Fibroblast of peridontal ligament (primary cell): Measurements from ENCODE around the gene NEDD9.

Experiments used
- DNase-seq: peaks from one replicate; pipeline ENCODE4 v3.0.0-alpha.2; 2010; ENCODE audit errors: extremely low read depth

The NEDD9 gene

DNA sequence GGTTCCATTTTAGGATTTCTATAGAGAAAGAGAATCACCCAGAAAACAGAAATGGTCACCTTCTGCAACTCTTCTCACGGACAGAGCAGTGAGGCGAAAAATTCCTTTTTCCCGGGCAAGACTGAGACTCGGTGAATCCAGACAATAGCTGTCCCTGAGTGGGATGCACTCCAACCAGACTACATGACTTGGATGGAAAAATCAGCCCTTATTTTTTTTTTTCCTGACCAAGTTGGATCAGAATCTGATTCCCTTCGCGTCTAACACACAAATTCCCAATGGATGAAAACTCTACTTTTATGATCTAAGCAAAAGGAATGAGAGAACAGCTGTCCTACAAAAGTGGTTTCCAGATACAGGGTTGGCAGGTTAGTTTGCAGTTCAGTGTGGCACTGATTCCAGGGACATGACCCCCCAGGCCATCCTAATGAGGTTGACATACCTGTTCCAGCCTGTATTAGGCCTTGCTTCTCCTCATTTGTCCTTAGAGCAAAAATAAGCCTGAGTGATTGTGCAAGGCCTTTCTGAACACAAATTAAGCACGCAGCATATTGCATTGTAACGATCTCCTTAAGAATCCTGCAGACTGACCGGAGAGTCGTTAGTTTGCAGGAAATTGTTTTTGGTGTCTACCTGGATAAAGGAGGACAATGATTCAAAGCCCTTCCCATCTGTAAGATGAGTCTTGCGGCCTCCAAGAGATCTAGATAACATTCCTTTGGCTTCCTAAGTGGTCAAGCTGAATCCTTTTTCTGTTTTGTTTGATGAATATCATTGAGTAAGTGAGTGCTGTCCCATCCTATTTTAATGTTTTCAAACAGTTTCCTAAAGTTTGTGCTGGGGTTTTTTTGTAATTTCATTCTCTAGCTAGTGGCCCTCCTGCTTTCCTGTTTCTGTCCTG, 1.5 kb upstream of the NEDD9 start:
- DNase-seq = no peak

DNA sequence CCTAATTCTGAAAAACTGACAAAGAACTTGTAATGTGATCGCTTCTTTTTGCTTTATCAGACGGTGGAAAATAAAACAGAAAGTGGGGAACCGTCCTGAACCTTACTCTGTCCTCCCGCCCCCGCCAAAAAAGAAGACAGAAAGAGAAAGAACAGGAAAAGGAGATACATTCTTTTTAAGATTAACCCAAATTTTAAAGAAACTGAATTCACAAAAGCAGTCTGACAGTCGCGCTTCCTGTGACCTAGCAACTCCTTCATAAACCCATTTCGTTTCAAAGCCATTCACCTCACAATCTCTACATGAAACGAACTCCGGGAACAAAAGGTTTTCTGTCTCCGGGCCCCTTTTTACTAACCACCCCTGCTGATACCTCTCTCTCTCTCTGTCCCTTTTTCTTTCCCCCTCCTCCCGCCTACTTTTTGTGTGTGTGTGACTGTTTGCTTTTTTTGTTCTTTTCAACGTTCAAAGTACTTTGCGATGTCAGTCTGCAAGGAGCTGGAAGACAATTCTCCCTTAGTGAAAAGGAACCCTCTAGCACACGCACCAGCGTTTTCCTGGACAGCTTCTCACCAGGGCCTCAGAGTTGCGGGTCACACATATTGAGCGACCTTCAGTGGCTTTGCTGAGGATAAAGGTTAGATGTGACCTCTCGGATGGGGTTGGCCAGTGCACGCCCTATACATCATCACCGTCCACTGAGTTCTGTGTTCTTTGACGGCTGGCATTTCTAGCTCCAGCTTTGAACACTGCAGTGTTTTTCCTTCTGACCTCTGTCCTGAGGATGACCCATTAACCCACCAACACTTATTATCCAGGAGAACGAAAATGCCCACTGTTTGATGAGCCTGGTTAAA, 530 bp upstream of the NEDD9 start:
- no peak for DNase-seq

- DNase-seq = peak; percentile 46
Observed at GRCh38 chr6:11231564-11232192, 790 bp downstream of the NEDD9 start.

DNA sequence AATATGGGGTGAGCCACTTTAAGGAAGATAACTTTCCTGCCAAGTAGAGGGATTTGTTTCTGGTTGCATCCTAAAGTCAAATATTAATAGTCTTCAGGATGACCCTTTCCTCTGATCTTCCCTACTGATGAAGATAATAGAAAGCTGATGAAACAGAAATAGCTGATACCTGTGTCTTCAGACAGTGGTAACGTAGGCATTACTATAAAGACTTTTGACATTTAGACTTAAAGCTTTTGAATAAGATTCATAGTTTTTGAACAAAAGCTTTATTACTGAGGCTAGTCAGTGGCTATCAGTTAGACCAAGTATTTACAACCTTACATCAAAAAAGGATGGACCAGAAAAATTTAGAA, 1.4 kb downstream of the NEDD9 start:
- no peak for DNase-seq

DNA sequence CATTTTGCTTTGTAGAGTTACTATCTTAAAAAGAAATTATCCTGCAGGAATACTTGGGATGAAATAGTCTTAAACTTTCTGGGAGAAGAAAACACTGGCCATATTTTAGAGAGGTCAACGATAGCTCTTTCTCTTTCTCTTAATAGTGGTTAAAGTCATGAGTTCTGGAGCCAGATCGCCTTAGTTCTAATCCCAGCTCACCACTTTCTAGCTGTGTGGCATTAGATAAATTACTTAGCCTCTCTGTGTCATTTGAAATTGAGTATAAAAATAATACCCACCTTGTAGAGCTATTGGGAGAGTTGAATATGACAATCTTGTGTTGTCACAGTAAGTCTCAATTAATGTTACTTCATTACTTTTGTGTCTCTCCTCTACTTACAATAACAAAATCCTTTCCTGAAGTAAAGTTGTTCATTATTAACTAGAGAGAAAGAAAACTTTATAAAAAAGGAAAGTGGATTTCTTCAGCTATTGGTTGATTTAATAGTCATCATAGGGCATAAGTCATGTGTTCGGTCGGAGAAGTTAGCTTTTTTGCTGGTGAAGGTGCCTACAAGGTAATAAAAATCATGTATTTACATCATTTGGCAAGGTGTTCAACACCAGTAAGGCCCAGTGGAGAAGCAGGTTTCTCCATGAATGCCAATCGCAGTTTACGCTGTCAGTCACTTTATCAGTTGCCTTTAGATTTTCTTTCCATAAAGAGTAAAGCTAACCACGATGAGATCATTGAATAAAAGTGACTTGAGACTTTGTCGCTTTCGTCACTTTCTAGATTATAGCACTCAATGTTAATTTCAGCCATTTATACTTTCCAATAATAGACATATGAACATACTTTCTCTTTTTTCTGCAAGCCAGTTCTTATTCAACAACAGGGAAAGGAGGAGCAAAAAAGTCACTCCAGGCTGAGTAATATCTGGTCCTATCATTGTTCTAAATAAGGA, 2.0 kb downstream of the NEDD9 start:
- peak; percentile 50 for DNase-seq

DNA sequence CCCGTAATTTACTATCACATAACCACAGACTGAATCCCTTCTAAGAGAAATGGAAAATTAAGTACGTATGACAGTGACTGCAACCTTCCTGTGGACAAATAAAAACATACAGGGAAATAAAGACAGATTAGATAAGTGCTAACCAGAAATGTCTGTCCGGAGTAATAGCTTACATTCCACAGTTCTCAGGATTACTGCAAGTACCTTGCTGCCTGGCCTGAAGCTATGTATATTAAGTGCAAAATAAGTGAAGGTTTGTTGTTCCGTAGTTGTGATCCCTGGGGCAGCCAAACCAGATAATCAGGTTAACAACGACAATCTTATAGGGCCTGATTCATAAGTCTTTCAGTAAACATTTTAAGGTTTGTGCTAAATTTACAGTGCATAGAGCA, 2.8 kb downstream of the NEDD9 start:
- DNase-seq = no peak

DNA sequence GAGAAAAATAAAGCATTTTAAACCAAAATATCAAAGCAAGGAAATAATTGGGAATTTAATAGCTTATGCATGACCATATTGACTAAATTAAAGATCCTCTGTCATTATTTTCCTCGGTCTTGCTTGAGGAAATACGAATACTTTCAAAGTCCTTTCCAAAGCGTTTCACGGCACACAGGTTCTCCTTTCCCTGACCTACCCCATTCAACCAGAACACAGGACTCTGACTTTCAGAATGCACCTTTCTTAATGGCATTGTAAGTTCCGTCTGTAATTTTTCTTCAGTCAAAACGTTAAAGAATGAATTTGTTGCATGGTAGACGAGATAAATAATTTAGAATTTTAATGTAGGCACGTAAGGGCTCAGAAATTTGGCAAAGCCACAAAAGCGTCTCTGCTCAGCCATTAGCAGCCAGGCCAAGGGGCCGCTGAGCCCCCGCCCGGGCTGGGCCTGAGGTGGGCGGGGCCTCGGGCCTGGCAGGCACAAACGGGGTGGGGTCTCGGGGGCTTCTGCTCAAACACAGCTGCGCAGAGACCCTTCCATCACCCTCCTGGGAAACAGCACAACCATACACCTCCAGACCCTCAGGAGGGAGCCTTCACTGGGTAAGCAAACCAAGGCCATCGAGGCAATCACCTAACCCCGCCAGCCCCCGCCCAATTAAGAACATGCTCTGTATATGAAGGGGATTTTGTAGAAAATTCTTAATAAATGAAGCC, 3.4 kb downstream of the NEDD9 start:
- DNase-seq = no peak

GRCh38 chr6:11227698-11228097, 4.8 kb downstream of the NEDD9 start:
- no peak for DNase-seq

DNA sequence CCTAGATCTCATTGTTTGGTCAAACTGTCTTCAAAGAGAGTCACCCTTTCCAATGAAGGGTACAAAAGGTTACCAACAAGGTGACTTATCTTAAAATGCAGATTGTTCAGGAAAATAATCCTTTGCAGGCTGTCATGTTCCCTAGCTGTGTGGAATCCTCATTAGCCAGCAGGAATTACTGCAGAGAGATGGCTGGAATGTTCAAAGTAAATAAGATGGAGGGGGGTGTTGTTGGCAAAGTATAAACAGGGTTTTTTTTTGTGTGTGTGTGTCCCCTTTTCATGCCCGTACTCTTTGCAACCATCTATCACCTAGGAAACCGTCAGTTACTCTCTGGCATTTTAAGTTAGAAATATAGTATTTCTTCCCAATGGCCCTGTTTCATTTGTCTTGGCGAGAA, 6.5 kb downstream of the NEDD9 start:
- no peak for DNase-seq

GRCh38 chr6:11224966-11225463, 7.5 kb downstream of the NEDD9 start:
- DNase-seq = no peak

GRCh38 chr6:11224252-11224965, 8.1 kb downstream of the NEDD9 start:
- no peak for DNase-seq

DNA sequence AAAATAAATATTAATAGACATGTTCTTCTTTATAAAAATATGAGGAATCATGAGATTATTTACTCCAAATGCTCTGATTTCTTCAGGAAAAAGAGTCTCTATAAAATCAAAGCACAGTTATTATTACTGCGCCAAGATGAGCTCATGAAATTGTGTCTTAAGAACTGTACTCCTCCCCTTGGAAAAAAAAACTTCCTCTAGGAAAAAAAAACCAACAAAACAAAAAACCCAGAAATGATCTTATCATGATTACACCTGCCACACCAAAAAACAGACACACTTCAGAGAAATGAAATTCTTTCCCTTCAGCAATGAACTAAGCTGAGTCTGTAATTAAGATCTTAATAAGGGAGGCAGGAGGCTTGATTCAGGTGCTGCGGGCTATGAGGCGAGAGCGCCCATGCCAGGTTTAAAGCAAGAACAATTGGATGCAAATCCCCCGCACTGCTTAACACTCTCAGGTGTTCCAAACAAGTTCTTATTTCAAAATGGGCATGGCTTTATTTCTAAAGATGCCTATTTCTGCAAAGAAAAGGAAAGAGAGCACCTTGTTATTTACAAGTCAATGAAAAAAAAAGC, 9.1 kb downstream of the NEDD9 start:
- no peak for DNase-seq

DNA sequence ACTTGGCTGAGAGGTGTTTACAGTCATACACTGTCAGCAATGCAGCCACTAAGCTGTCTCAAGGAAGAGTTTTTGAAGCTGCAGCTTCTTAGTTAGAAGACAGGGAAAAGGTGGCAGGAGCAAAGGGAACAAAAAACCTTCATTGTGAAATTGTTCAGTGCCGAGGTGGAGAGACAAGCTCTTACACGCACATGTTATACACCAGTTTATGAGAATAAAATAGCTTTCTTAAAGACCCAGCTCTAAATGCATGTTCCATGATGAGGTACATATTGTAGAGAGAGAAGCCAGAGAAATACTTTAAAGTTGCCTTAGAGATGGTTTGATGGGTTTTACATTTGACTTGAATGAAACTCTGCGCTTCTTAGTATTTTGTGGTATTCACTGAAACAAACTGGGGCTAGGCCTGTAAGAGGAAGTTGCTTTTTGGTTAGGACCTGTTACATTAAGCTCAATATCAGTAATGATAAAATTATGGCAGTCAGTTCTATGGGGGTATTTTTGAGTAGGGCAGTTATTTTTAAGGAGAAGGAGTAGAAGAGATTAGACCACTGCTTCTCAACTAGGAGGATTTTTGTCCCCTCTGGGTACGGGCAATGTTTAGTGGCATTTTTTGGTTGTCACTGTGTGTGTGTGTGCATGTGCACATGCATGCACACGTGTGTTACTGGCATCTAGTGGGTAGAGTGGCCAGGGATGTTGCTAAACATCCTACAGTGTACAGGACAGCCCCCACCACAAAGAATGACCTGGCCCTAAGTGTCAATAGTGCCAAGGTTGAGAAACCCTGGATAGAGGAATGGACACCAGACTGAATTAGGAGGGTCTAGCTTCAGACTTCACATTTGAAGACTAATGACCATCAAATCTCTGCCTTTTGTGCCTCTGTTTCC, 9.8 kb downstream of the NEDD9 start:
- no peak for DNase-seq

DNA sequence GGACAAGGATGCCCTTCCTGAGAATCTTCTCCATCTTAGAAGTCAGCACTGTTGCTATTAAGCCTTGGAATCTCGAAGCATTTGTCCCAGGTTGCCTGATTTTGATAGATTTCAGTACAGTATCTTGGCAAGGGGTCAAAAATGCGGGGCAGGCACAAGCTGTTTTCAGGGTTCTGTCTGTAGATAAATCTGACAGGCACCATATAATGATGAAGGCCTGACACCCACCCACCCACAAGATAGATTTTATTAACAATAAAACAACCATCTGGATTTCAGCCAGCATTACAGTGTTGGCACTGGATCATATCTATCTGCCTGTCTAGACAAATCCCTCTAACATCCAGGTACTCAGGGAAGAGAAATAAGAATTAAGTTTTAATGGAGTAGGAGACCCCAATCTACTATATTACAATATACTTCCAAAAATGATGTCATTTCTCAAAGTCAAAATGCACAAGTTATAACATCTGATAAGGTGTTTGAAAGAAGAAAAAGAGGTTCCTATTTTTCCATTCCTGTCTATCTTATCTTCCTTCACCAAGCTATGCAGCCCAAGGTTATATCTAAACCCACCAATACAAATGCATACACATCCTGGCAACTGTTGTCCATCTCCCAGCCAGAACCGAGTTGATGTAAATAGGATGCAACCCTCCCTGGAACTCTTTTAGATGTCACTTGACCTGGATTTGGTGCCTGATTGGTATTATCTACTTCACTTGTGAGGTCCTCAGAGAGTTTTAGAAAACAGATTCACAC, 10.7 kb downstream of the NEDD9 start:
- no peak for DNase-seq

- no peak for DNase-seq
Observed at GRCh38 chr6:11219400-11219834, 13.1 kb downstream of the NEDD9 start.

DNA sequence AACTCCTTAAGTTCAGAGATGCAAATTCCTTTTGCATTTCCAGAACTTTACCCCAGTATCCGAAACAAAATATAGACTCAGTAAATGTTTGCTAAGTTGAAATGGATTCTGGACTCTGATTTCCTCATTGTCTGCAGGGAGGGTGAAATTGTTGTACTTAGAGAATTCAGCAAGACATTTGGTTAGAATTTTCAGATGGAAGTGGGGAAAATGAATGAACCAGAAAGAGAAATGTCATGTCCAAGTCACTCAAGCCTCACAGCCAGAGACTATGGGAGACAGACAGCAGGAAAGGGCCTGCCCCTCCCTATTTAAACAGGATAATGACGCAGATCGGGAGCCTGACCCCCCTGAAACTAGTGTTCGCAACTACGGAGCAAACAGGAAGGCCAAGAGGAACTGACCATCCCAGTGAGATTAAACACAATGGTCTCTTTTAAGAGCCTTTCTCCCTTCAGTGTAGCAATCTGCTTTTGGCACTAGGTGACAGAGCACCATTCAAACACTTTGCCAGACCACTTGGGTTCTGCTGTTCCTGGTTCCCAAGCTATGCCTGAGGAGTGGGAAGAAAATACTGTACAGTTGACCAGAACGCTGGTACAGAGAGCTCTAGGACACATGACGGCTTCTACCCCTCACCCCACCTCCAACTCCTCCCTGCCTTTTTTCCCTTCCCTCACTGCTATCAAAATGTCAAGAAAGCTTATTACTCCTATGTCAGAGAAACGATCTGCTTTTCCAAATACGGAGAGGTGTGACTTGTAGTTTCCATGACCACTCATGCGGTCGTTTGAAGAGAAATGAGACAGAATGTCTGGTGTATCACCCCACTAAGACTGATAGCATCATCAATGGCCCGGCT, 13.7 kb downstream of the NEDD9 start:
- DNase-seq = no peak

GRCh38 chr6:11218102-11218442, 14.4 kb downstream of the NEDD9 start:
- no peak for DNase-seq
